ENCODE measurements around the gene STIP1.

The STIP1 gene

GRCh38 chr11:64227405-64227956 lies 41.5 kb downstream of the STIP1 start:
- Histone ChIP-seq H2AFZ (ENCODE audit: low read depth, low read length) (no peak overlapping the region), H3K27me3 (ENCODE audit: control insufficient read depth in 1 of 2, insufficient read depth in 1 of 2, low read length in 2 of 2) (no peaks in the 10 kb centered on the region), H3K27ac (ENCODE audit: low read length, poor library complexity, severe bottlenecking) (peak overlapping the region; percentile 1), H3K9ac (ENCODE audit: low read length) (peak overlapping the region; percentile 95), H3K36me3 (ENCODE audit: control insufficient read depth in 1 of 2, insufficient read depth in 2 of 2, low read depth in 1 of 2, low read length in 2 of 2) (peaks cover 14 to 34% of the 10 kb centered on the region in 2 experiments), H2BK12ac (ENCODE audit: low read length in 2 of 2) (no peak overlapping the region), H3K23ac (ENCODE audit: low read length in 2 of 2) (peak overlapping the region in 1 of 2 experiments; percentile 70), H2BK120ac (ENCODE audit: low read depth, low read length) (no peak overlapping the region), H3K14ac (ENCODE audit: low read length in 2 of 2) (no peak overlapping the region), H2AK5ac (ENCODE audit: low read length, severe bottlenecking) (peak overlapping the region; percentile 47), H3K4ac (ENCODE audit: low read depth in 1 of 2, low read length in 2 of 2) (peak overlapping the region in 1 of 2 experiments; percentile 94), H3K18ac (ENCODE audit: low read depth in 1 of 2, low read length in 2 of 2) (no peak overlapping the region), H3K4me2 (ENCODE audit: low read length, poor library complexity, severe bottlenecking) (peak overlapping the region; percentile 82), H4K8ac (ENCODE audit: low read length) (no peak overlapping the region), H2BK5ac (ENCODE audit: low read depth, low read length, poor library complexity, severe bottlenecking) (no peak overlapping the region), H3K9me3 (ENCODE audit: control insufficient read depth, low read length) (no peaks in the 10 kb centered on the region), H3K4me3 (ENCODE audit: insufficient read depth in 1 of 2, low read depth in 1 of 2, low read length in 2 of 2) (peak overlapping the region in 1 of 2 experiments; percentile 95), H2BK15ac (ENCODE audit: low read depth, poor library complexity, severe bottlenecking) (no peak overlapping the region), H4K91ac (ENCODE audit: low read length) (peak overlapping the region; percentile 47), H3K4me1 (ENCODE audit: control insufficient read depth, insufficient read depth, low read depth, low read length) (peaks cover 62% of the 10 kb centered on the region), H3K79me1 (replicated peaks; ENCODE audit: low read length, poor library complexity, severe bottlenecking) (peaks cover 32% of the 10 kb centered on the region)
- 86% methylated on average over 3 of the region's 3 CpGs for WGBS
- no peak for DNase-seq

GRCh38 chr11:64229090-64229743 lies 43.2 kb downstream of the STIP1 start:
- no peak for DNase-seq
- Histone ChIP-seq H2AK5ac (ENCODE audit: low read length, severe bottlenecking) (peak overlapping the region; percentile 26), H3K9me3 (ENCODE audit: control insufficient read depth, low read length) (no peaks in the 10 kb centered on the region), H4K8ac (ENCODE audit: low read length) (no peak overlapping the region), H3K4me1 (ENCODE audit: control insufficient read depth, insufficient read depth, low read depth, low read length) (peaks cover 61% of the 10 kb centered on the region), H3K4me3 (ENCODE audit: insufficient read depth in 1 of 2, low read depth in 1 of 2, low read length in 2 of 2) (no peak overlapping the region), H3K27me3 (ENCODE audit: control insufficient read depth in 1 of 2, insufficient read depth in 1 of 2, low read length in 2 of 2) (no peaks in the 10 kb centered on the region), H3K9ac (ENCODE audit: low read length) (peak overlapping the region; percentile 87), H3K14ac (ENCODE audit: low read length in 2 of 2) (no peak overlapping the region), H3K27ac (ENCODE audit: low read length, poor library complexity, severe bottlenecking) (no peak overlapping the region), H3K4ac (ENCODE audit: low read depth in 1 of 2, low read length in 2 of 2) (no peak overlapping the region), H2BK15ac (ENCODE audit: low read depth, poor library complexity, severe bottlenecking) (no peak overlapping the region), H3K36me3 (ENCODE audit: control insufficient read depth in 1 of 2, insufficient read depth in 2 of 2, low read depth in 1 of 2, low read length in 2 of 2) (peaks cover 1 to 22% of the 10 kb centered on the region in 2 experiments), H2BK5ac (ENCODE audit: low read depth, low read length, poor library complexity, severe bottlenecking) (no peak overlapping the region), H2BK12ac (ENCODE audit: low read length in 2 of 2) (peak overlapping the region in 1 of 2 experiments; percentile 66), H3K23ac (ENCODE audit: low read length in 2 of 2) (no peak overlapping the region), H2AFZ (ENCODE audit: low read depth, low read length) (no peak overlapping the region), H3K18ac (ENCODE audit: low read depth in 1 of 2, low read length in 2 of 2) (peak overlapping the region in 1 of 2 experiments; percentile 41), H3K4me2 (ENCODE audit: low read length, poor library complexity, severe bottlenecking) (no peak overlapping the region), H4K91ac (ENCODE audit: low read length) (no peak overlapping the region), H3K79me1 (replicated peaks; ENCODE audit: low read length, poor library complexity, severe bottlenecking) (peaks cover 29% of the 10 kb centered on the region), H2BK120ac (ENCODE audit: low read depth, low read length) (no peak overlapping the region)
- 95% methylated on average over 12 of the region's 12 CpGs for WGBS

GRCh38 chr11:64229744-64230170 lies 43.8 kb downstream of the STIP1 start:
- peaks cover 24% of the 10 kb centered on the region for H3K79me1 ChIP-seq (replicated peaks; ENCODE audit: low read length, poor library complexity, severe bottlenecking)
- H3K27ac ChIP-seq (ENCODE audit: low read length, poor library complexity, severe bottlenecking), result peak overlapping the region; percentile 56
- peak overlapping the region in 1 of 2 experiments; percentile 73 for H3K4ac ChIP-seq (ENCODE audit: low read depth in 1 of 2, low read length in 2 of 2)
- H3K14ac ChIP-seq (ENCODE audit: low read length in 2 of 2), result no peak overlapping the region
- peak overlapping the region in 1 of 2 experiments; percentile 64 for H3K18ac ChIP-seq (ENCODE audit: low read depth in 1 of 2, low read length in 2 of 2)
- no peak overlapping the region for H3K23ac ChIP-seq (ENCODE audit: low read length in 2 of 2)
- peak overlapping the region; percentile 91 for H3K4me2 ChIP-seq (ENCODE audit: low read length, poor library complexity, severe bottlenecking)
- H3K4me3 ChIP-seq (ENCODE audit: insufficient read depth in 1 of 2, low read depth in 1 of 2, low read length in 2 of 2), result peak overlapping the region; percentile 50 to 89
- peak overlapping the region; percentile 26 for H2AK5ac ChIP-seq (ENCODE audit: low read length, severe bottlenecking)
- H3K36me3 ChIP-seq (ENCODE audit: control insufficient read depth in 1 of 2, insufficient read depth in 2 of 2, low read depth in 1 of 2, low read length in 2 of 2), result peaks cover 0 to 17% of the 10 kb centered on the region in 2 experiments
- H2BK120ac ChIP-seq (ENCODE audit: low read depth, low read length), result no peak overlapping the region
- H2BK5ac ChIP-seq (ENCODE audit: low read depth, low read length, poor library complexity, severe bottlenecking), result no peak overlapping the region
- H2BK12ac ChIP-seq (ENCODE audit: low read length in 2 of 2), result peak overlapping the region in 1 of 2 experiments; percentile 89
- peaks cover 55% of the 10 kb centered on the region for H3K4me1 ChIP-seq (ENCODE audit: control insufficient read depth, insufficient read depth, low read depth, low read length)
- 65% methylated on average over 13 of the region's 13 CpGs for WGBS
- H3K9ac ChIP-seq (ENCODE audit: low read length), result peak overlapping the region; percentile 87
- no peaks in the 10 kb centered on the region for H3K9me3 ChIP-seq (ENCODE audit: control insufficient read depth, low read length)
- peak overlapping the region; percentile 81 for H2AFZ ChIP-seq (ENCODE audit: low read depth, low read length)
- H3K27me3 ChIP-seq (ENCODE audit: control insufficient read depth in 1 of 2, insufficient read depth in 1 of 2, low read length in 2 of 2), result no peaks in the 10 kb centered on the region
- DNase-seq, result no peak
- H4K91ac ChIP-seq (ENCODE audit: low read length), result no peak overlapping the region
- peak overlapping the region; percentile 50 for H4K8ac ChIP-seq (ENCODE audit: low read length)
- no peak overlapping the region for H2BK15ac ChIP-seq (ENCODE audit: low read depth, poor library complexity, severe bottlenecking)

All from mesenchymal stem cell (in vitro differentiated cells and primary cell).